CD4-positive, alpha-beta T cell treated with Interleukin-2 at 100 ng/mL for 4 hours (primary cell): ENCODE measurements around the gene ALDH1A1.

Experiments
- DNase-seq: peaks from one replicate; pipeline ENCODE4 v3.0.0-alpha.2; 2020; ENCODE audit warnings: low spot score

Gene ALDH1A1

GRCh38 chr9:72979405-72980100, 26.7 kb upstream of the ALDH1A1 start:
- DNase-seq = no peak

GRCh38 chr9:72978744-72979143, 25.9 kb upstream of the ALDH1A1 start:
- DNase-seq = no peak

GRCh38 chr9:72977670-72978069, 24.8 kb upstream of the ALDH1A1 start:
- DNase-seq = no peak

DNA sequence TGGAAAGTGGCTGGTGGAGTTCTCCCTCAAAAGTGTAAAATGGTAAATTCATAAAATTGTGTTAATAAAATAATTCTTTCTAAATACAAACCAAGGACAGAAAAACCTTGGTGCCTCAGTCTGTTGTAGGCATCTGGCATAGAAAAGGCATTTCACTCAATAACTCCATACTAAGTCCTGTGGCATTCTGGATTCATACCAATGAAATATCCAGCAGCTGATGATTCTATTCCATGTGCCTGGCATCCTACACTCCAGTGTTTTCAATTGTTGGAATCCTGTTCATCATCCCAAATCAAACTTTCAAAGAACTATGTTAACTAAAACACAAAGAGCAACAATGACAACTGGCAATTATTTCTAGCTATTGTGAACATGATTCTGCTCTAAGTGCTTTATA, 21.6 kb upstream of the ALDH1A1 start:
- DNase-seq = no peak

- no peak for DNase-seq
Measured at GRCh38 chr9:72972636-72973035, 19.8 kb upstream of the ALDH1A1 start.

GRCh38 chr9:72971411-72971810, 18.6 kb upstream of the ALDH1A1 start:
- DNase-seq = no peak

GRCh38 chr9:72960446-72960845, 7.6 kb upstream of the ALDH1A1 start:
- DNase-seq = no peak

DNA sequence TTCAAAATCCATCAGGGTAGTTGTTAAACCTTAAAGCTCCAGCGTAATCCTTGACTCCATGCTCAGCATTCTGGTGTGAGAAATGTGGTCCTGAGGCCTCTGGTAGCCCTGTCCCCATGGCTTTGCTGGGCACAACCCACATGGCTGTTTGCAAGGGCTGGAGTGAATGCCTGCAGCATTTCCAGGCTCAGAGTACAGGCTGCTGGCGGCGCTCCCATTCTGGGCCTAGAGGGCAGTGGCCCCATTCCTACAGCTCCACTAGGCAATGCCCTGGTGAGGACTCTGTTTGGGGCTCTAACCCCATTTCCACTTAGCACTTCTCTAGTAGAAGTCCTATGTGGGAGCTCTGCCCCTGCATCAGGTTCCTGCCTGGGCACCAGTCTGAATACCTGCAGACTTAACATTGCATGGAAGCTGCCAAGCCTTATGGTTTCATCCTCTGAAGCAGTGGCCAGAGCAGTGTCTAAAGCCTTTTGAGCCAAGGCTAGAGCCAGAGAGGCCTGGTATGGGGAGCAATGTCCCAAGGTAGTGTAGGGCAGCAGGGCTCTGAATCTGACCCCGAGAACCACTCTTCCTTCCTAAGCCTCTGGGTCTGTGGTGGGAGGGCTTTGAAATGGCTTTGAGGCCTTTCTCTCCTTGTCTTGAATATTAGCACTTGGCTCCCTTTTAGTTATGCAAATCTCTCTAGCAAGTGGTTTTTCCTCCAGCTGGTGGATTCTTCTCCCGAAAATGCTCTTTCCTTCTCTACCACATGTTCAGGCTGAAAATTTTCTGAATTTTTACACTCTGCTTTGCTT, 5.8 kb upstream of the ALDH1A1 start:
- DNase-seq = no peak

- no peak for DNase-seq
Measured at GRCh38 chr9:72955571-72955970, 2.7 kb upstream of the ALDH1A1 start.

DNA sequence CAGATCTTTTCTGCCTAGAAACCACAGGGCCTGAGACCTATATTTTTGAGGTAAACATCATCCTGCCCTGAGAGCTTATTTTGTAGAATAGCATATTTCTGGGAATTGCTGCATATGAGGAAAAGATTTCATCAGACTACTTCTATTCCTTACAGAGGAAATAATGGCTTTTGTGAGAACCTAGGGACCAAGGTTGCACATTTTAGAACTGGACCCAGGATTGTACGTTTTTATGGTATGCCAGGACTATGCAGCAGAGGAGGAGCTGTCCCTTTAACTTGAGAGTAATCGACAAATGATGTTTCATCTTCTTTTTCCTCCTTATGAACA, 2.2 kb upstream of the ALDH1A1 start:
- no peak for DNase-seq

DNA sequence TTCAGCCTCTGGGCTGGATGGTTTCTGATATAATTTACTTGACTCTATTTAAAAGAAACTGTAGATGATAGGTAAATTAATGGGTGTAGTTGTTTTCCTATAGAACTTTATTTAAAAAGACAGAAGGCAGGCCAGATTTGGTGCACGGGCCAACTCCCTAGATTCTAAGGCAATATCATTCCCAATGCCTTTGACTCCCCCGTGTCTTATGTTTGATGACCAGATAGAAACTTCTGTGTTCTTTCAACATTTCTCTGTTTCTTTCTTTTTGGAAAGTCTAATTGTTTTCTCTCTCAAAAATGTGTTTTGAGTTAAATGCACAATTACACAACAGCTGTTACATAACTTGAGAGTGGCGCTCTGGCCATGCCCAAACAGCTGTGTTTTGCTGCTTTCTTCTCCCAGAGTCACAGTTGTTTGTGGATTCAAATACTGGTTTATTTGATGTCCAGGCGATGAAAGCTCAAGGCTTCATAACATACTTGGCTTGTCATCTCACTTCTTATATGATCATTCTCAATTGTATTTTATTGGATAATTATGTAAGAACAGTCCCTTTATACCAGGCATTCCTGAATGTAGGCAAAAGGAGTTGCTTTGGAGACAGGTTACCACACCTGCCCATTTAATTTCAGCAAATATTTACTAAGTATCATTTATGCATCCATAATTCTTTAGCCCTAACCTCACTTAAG, 1.7 kb upstream of the ALDH1A1 start:
- no peak for DNase-seq

- no peak for DNase-seq
Measured at GRCh38 chr9:72952381-72952690, 517 bp downstream of the ALDH1A1 start.

- no peak for DNase-seq
Measured at GRCh38 chr9:72951520-72952380, 1.1 kb downstream of the ALDH1A1 start.

DNA sequence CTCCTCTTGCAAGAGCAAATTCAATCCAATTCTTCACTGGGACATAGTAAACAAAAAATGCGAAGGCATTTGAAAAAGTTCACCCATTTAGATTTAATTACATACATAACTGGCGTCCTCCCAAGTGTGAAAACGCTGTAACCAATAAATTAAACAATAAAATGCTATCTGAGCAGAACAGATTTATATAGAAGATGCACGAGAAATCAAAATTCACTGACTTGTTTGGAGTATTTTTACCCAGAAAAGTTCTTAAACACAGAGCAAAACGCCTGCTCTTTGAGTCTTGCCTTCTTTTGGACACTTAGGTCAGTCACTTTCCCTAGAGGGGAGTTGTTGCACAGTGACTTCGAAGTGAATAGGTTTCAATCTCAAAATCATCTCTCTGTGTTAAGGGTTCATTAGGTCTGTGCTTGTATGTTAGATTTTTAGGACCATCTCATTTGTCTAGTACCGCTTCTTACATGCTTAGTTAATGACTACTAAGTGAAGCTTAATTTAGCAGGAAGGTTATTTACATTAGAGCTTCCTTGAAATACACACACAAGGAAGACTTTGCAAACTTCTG, 1.9 kb downstream of the ALDH1A1 start:
- DNase-seq = no peak

DNA sequence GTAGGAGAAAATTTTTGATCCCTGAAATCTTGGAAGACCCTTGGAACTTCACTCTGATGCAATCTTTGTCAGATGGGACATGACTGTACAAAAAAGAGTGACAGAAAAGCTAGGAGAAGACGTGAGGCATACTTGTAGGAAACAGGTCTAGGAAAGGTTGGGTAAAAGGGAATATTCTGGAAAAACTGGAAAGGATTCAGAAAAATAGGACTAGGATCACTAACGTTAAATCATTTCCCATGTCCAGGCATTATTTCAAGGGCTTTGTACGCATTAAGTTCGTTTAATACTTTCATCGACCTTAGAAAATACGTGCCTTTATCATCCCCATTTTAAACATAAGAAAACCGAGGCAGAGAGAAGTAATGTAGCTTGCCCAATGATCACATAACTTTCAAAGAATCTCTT, 2.9 kb downstream of the ALDH1A1 start:
- no peak for DNase-seq

DNA sequence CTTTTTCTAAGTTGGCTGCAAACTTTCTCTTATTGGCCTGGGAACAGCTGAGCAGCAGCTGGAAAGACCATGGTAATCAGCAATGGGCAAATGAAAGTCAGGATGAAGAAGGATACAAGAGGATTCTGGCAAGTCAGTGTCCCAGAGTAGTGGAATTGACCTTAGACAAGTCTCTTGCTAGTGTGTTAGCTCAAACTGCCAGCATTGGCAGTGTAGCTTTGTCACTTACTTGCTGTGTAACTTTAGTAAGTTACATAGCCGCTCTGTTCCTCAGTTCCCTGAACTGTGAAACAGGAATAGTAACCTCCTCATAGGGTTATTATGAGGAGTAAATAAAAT, 3.6 kb downstream of the ALDH1A1 start:
- DNase-seq = no peak

DNA sequence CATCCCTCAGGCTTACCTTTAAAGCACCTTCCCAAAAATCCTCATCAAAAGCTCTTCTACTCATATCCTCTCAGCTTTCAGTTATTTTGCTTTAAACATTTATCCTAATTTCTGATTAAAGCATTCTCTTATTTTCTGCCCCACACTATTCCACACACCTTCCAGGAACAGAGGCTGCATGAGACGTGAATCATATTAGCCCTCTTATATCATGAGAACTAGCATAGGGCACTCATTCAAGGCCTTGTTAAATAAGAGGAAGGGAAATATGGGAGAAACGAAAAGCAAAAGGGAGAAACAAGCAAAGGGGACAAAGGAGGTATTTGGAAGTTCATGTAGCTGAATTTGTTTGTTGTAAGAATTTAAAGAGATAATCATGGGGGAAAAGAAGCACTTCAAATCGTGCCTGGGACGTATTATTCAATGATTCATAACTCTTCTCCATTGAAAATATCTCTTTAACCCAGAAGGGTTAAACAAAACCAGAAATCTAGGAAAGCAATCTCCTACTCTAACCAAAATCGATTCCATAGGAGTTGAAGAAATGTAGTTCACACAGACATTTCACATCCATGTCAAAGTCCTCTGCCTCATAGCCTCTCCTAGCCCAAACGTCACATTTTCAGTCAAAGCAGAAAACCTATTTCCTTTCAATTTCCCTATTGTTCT, 4.1 kb downstream of the ALDH1A1 start:
- DNase-seq = no peak

DNA sequence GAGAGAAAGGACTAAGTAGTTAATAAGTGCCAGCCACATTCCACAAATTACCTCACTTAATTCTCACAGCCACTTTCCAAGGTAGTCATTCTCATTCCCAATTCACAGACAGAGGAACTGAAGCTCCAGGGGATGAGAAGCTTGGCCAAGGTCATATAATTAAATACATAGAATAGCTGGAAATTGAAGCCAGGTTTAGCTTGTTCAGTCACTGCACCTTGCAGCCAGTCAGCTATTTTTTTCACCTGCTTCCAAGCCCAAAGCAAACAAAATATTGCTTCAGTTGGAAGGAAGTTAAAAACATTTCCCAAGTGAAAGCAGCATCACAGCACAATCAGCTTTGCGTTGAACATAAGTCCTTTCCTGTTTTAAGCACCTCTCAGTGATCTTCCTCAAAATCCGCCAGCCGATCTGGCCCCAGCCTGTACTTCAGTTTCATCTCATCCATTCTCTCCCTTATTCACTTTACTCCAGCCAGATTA, 4.8 kb downstream of the ALDH1A1 start:
- DNase-seq = no peak

DNA sequence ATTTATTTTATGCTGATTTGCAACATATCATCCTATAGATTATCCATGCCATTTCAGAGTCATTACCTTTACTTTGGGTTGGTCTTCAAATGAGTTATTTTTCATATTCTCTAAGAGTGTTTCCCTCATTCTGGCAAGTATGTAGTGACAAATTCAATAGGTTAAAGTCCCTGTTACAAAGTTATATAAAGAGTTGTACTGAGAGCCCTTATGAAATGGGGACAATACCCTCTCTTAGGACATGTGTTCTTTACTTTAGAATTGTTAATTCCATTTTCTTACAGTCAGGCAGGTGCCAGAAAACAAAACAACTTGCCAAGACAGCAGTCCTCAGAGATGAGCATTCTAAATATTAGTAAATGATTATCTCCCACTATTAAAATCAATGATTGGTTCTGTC, 6.0 kb downstream of the ALDH1A1 start:
- DNase-seq = no peak

GRCh38 chr9:72946318-72946717, 6.5 kb downstream of the ALDH1A1 start:
- DNase-seq = no peak

GRCh38 chr9:72945391-72945790, 7.5 kb downstream of the ALDH1A1 start:
- DNase-seq = no peak
